ENCODE data around the gene RBM47. TPM values are rescaled to one million over a fixed set of nuclear protein-coding genes. Genes with fewer than 3 reads are reported as not detected.

The RBM47 gene
- total and polyA plus RNA-seq, 2 experiments from 2014 or later = 35.6 to 139 TPM

- TF ChIP-seq CTCF (conservative IDR thresholded peaks at IDR 0.05; ENCODE audit: low read depth in 2 of 2) = no peak
- no peak for TF ChIP-seq ZNF331 (CRISPR knock-in tag; IDR thresholded peaks at IDR 0.05; ENCODE audit: low read depth)
- no peak for TF ChIP-seq POLR2AphosphoS5 (IDR thresholded peaks at IDR 0.05; ENCODE audit: low read depth)
- TF ChIP-seq, protein P1, sequence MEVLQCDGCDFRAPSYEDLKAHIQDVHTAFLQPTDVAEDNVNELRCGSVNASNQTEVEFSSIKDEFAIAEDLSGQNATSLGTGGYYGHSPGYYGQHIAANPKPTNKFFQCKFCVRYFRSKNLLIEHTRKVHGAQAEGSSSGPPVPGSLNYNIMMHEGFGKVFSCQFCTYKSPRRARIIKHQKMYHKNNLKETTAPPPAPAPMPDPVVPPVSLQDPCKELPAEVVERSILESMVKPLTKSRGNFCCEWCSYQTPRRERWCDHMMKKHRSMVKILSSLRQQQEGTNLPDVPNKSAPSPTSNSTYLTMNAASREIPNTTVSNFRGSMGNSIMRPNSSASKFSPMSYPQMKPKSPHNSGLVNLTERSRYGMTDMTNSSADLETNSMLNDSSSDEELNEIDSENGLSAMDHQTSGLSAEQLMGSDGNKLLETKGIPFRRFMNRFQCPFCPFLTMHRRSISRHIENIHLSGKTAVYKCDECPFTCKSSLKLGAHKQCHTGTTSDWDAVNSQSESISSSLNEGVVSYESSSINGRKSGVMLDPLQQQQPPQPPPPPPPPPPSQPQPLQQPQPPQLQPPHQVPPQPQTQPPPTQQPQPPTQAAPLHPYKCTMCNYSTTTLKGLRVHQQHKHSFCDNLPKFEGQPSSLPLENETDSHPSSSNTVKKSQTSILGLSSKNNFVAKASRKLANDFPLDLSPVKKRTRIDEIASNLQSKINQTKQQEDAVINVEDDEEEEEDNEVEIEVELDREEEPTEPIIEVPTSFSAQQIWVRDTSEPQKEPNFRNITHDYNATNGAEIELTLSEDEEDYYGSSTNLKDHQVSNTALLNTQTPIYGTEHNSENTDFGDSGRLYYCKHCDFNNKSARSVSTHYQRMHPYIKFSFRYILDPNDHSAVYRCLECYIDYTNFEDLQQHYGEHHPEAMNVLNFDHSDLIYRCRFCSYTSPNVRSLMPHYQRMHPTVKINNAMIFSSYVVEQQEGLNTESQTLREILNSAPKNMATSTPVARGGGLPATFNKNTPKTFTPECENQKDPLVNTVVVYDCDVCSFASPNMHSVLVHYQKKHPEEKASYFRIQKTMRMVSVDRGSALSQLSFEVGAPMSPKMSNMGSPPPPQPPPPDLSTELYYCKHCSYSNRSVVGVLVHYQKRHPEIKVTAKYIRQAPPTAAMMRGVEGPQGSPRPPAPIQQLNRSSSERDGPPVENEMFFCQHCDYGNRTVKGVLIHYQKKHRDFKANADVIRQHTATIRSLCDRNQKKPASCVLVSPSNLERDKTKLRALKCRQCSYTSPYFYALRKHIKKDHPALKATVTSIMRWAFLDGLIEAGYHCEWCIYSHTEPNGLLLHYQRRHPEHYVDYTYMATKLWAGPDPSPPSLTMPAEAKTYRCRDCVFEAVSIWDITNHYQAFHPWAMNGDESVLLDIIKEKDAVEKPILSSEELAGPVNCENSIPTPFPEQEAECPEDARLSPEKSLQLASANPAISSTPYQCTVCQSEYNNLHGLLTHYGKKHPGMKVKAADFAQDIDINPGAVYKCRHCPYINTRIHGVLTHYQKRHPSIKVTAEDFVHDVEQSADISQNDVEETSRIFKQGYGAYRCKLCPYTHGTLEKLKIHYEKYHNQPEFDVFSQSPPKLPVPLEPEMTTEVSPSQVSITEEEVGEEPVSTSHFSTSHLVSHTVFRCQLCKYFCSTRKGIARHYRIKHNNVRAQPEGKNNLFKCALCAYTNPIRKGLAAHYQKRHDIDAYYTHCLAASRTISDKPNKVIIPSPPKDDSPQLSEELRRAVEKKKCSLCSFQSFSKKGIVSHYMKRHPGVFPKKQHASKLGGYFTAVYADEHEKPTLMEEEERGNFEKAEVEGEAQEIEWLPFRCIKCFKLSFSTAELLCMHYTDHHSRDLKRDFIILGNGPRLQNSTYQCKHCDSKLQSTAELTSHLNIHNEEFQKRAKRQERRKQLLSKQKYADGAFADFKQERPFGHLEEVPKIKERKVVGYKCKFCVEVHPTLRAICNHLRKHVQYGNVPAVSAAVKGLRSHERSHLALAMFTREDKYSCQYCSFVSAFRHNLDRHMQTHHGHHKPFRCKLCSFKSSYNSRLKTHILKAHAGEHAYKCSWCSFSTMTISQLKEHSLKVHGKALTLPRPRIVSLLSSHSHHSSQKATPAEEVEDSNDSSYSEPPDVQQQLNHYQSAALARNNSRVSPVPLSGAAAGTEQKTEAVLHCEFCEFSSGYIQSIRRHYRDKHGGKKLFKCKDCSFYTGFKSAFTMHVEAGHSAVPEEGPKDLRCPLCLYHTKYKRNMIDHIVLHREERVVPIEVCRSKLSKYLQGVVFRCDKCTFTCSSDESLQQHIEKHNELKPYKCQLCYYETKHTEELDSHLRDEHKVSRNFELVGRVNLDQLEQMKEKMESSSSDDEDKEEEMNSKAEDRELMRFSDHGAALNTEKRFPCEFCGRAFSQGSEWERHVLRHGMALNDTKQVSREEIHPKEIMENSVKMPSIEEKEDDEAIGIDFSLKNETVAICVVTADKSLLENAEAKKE (CRISPR knock-in tag; IDR thresholded peaks at IDR 0.05) = no peak
- TF ChIP-seq NANOG (IDR thresholded peaks at IDR 0.05; ENCODE audit: borderline replicate concordance) = no peak
- no peak for TF ChIP-seq EZH2phosphoT487 (IDR thresholded peaks at IDR 0.05; ENCODE audit: unreplicated experiment)
Observed at GRCh38 chr4:40506066-40506465, 123.6 kb downstream of the RBM47 start (continued).

DNA sequence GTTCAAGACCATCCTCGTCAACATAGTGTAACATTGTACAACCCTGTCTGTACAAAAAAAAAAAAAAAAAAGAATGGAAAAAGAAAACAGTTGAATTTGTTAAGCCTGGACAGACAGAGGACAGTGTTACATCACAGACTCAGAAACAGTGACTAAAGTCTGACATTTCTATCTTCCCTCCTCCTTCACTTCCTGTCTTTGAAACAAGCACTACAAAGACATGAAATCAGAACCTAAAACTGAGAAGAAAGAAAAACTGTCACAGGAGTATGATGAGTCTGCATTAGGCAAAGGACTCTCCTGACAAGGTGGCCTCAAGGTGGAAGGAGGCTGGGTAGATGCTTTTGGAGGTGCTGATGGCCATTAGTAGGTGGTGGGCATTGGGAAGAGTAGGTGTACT, 126.7 kb downstream of the RBM47 start:
- peaks cover 37% of the 10 kb centered on the region for H3K79me2 ChIP-seq (replicated peaks; ENCODE audit: insufficient read depth)
- peaks cover 21% of the 10 kb centered on the region for H3K36me3 Mint-ChIP-seq (ENCODE audit: low read depth)
- H3K9me3 Mint-ChIP-seq = no peaks in the 10 kb centered on the region
- H3K27ac Mint-ChIP-seq = peak overlapping the region; percentile 18; the same call in 1 of the 2 replicates
- H3K36me3 ChIP-seq (ENCODE audit: insufficient read depth) = peaks cover 6% of the 10 kb centered on the region; the same call in 1 of the 2 replicates
- H3K4me3 Mint-ChIP-seq = no peak overlapping the region
- peaks cover 15% of the 10 kb centered on the region for H3K27me3 Mint-ChIP-seq (ENCODE audit: insufficient read depth, low read depth, poor library complexity)
- H3K4me3 ChIP-seq = no peak overlapping the region
- TF ChIP-seq REST (IDR thresholded peaks at IDR 0.05; ENCODE audit: unreplicated experiment) = no peak
- no peaks in the 10 kb centered on the region for H3K9me2 ChIP-seq (ENCODE audit: insufficient read depth)
- no peak overlapping the region for H2AFZ ChIP-seq
- no peaks in the 10 kb centered on the region for H3K27me3 ChIP-seq (ENCODE audit: insufficient read depth)
- ATAC-seq (no peak), DNase-seq (ENCODE audit: low spot score) (no peak)
- peaks cover 9% of the 10 kb centered on the region for H4K20me1 ChIP-seq (replicated peaks; ENCODE audit: insufficient read depth)
- H3K4me1 ChIP-seq (ENCODE audit: insufficient read depth) = no peaks in the 10 kb centered on the region; the same call in 1 of the 2 replicates
- H3F3A ChIP-seq (replicated peaks; ENCODE audit: low read depth) = no peaks in the 10 kb centered on the region
- peaks cover 7% of the 10 kb centered on the region for H3K4me1 Mint-ChIP-seq
- H3K4me2 ChIP-seq = no peak overlapping the region
- no peak overlapping the region for H3K27ac ChIP-seq (ENCODE audit: low read depth)

All from GM23338 (cell line).